IMR-90 (cell line): ENCODE data around the gene PARD6G. TPM values are rescaled to one million over a fixed set of nuclear protein-coding genes. Genes with fewer than 3 reads are reported as not detected.

ENCODE experiments used
- ATAC-seq: fragments of 200-7000 bp; cut with Tn5 transposase; 2 replicates; pipeline ENCODE4 v1.9.1; 2020; ENCODE audit warnings: low read depth, mild to moderate bottlenecking, moderate library complexity
- BruUV-seq: library from RNA; stranded (reverse); fragments of 400-500 nt; replicated peaks from 2 replicates; lab custom pipeline; 2021; lab: Mats Ljungman, UMichigan
- CTCF ChIA-PET: fragments of 300-600 bp; formaldehyde crosslinking; extraction: SDS; loops from one replicate; lab custom pipeline; 2021; ENCODE audit warnings: antibody characterized with exemption; lab: Yijun Ruan, JAX
- POLR2A ChIA-PET: fragments of 300-600 bp; sonication (Branson Sonifier 250); formaldehyde crosslinking; loops from one replicate; lab custom pipeline; 2022; ENCODE audit warnings: antibody characterized with exemption; ENCODE audit not compliant: unreplicated experiment; lab: Charles Lee
- DNase-seq: peaks from one replicate; pipeline ENCODE4 v3.0.0; 2013
- H2AFZ ChIP-seq: replicated peaks from 2 replicates; pipeline ENCODE3; 2013; ENCODE audit warnings: low read length, mild to moderate bottlenecking; ENCODE audit not compliant: poor library complexity
- H2AK5ac ChIP-seq: 2 replicates; pipeline ENCODE4 v1.6.1; 2013; ENCODE audit warnings: low read depth, low read length, inconsistent platforms
- H2AK9ac ChIP-seq: replicated peaks from 2 replicates; pipeline ENCODE3; 2013; ENCODE audit warnings: mild to moderate bottlenecking, low read depth, low read length, moderate library complexity; ENCODE audit not compliant: poor library complexity
- H2BK120ac ChIP-seq: 2 replicates; pipeline ENCODE4 v1.6.1; 2013; ENCODE audit warnings: low read depth, low read length, inconsistent platforms
- H2BK15ac ChIP-seq: 3 replicates; pipeline ENCODE4 v1.6.1; 2013; ENCODE audit warnings: low read depth, low read length, inconsistent platforms
- H2BK20ac ChIP-seq: 2 replicates; pipeline ENCODE4 v1.6.1; 2013; ENCODE audit warnings: low read depth, mild to moderate bottlenecking, inconsistent platforms, low read length, moderate library complexity
- H2BK5ac ChIP-seq: 2 replicates; pipeline ENCODE4 v1.6.1; 2013; ENCODE audit warnings: mild to moderate bottlenecking, low read depth, low read length, inconsistent platforms; ENCODE audit not compliant: poor library complexity, severe bottlenecking
- H3K14ac ChIP-seq: replicated peaks from 2 replicates; pipeline ENCODE4 v1.6.1; 2013; ENCODE audit warnings: low read depth, low read length, inconsistent platforms
- H3K18ac ChIP-seq: 2 replicates; pipeline ENCODE4 v1.6.1; 2013; ENCODE audit warnings: low read depth, low read length, control low read depth
- H3K23ac ChIP-seq: 2 replicates; pipeline ENCODE4 v1.6.1; 2013; ENCODE audit warnings: low read depth, low read length, inconsistent platforms
- H3K27ac ChIP-seq: 2 replicates; pipeline ENCODE4 v1.5.1; 2013; ENCODE audit warnings: mild to moderate bottlenecking, control low read depth, low read length; ENCODE audit not compliant: insufficient read depth
- H3K27me3 ChIP-seq: 2 replicates; pipeline ENCODE4 v1.6.1; 2013; ENCODE audit warnings: low read length; ENCODE audit not compliant: control insufficient read depth, insufficient read depth
- H3K36me3 ChIP-seq: 2 replicates; pipeline ENCODE4 v1.6.1; 2013; ENCODE audit warnings: low read length, mixed read lengths; ENCODE audit not compliant: control insufficient read depth, insufficient read depth
- H3K4ac ChIP-seq: 2 replicates; pipeline ENCODE4 v1.6.1; 2013; ENCODE audit warnings: low read depth, low read length, inconsistent platforms
- H3K4me1 ChIP-seq: 2 replicates; pipeline ENCODE4 v1.6.1; 2013; ENCODE audit warnings: low read length, mixed read lengths; ENCODE audit not compliant: control insufficient read depth, insufficient read depth
- H3K4me2 ChIP-seq: 2 replicates; pipeline ENCODE4 v1.6.1; 2013; ENCODE audit warnings: low read depth, mild to moderate bottlenecking, control low read depth, low read length, moderate library complexity
- H3K4me3 ChIP-seq: 2 replicates; pipeline ENCODE4 v1.5.1; 2013; ENCODE audit warnings: low read depth, mild to moderate bottlenecking, control low read depth, low read length, moderate library complexity; ENCODE audit not compliant: insufficient read depth
- H3K56ac ChIP-seq: 2 replicates; pipeline ENCODE4 v1.6.1; 2013; ENCODE audit warnings: low read length, inconsistent platforms; ENCODE audit not compliant: insufficient read depth; ENCODE audit errors: extremely low read depth
- H3K79me1 ChIP-seq, 2 experiments: 2 replicates each; pipeline ENCODE4 v1.6.1; 2013; ENCODE audit warnings: low read length in 2 of 2, inconsistent platforms in 1 of 2, low read depth in 1 of 2
- H3K9ac ChIP-seq: 2 replicates; pipeline ENCODE4 v1.6.1; 2013; ENCODE audit warnings: low read depth, low read length, control low read depth
- H3K9me1 ChIP-seq: 2 replicates; pipeline ENCODE4 v1.6.1; 2013; ENCODE audit warnings: low read length, inconsistent platforms; ENCODE audit not compliant: insufficient read depth
- H3K9me3 ChIP-seq: 2 replicates; pipeline ENCODE4 v1.6.1; 2013; ENCODE audit warnings: low read length; ENCODE audit not compliant: control insufficient read depth, insufficient read depth
- H4K20me1 ChIP-seq: 2 replicates; pipeline ENCODE4 v1.6.1; 2013; ENCODE audit warnings: low read length, inconsistent platforms; ENCODE audit not compliant: insufficient read depth
- H4K5ac ChIP-seq: 2 replicates; pipeline ENCODE4 v1.6.1; 2013; ENCODE audit warnings: mild to moderate bottlenecking, low read depth, low read length, control low read depth
- H4K8ac ChIP-seq, 2 experiments: 2 replicates each; pipeline ENCODE4 v1.6.1; 2013; ENCODE audit warnings: low read depth in 2 of 2, low read length in 2 of 2, control low read depth in 1 of 2, inconsistent platforms in 1 of 2
- H4K91ac ChIP-seq: 2 replicates; pipeline ENCODE4 v1.6.1; 2013; ENCODE audit warnings: low read depth, low read length, inconsistent platforms; ENCODE audit not compliant: insufficient read depth
- BHLHE40 ChIP-seq: fragments of 150-350 bp; IDR thresholded peaks from 2 replicates; pipeline ENCODE4 v1.6.1; 2016; ENCODE audit warnings: mild to moderate bottlenecking, low read depth, low read length
- CEBPB ChIP-seq: IDR thresholded peaks from 2 replicates; pipeline ENCODE4 v1.6.1; 2012; ENCODE audit warnings: low read depth, low read length, improper control_type of control experiment
- CHD1 ChIP-seq: IDR thresholded peaks from 2 replicates; pipeline ENCODE4 v1.6.1; 2012; ENCODE audit warnings: low read depth, low read length, improper control_type of control experiment
- FOS ChIP-seq: fragments of 150-350 bp; IDR thresholded peaks from 2 replicates; pipeline ENCODE4 v1.6.1; 2016; ENCODE audit warnings: low read depth, low read length
- MAFK ChIP-seq: IDR thresholded peaks from 2 replicates; pipeline ENCODE4 v1.6.1; 2012; ENCODE audit warnings: low read depth, low read length, improper control_type of control experiment
- MAZ ChIP-seq: IDR thresholded peaks from 2 replicates; pipeline ENCODE4 v1.6.1; 2012; ENCODE audit warnings: low read depth, mild to moderate bottlenecking, low read length, improper control_type of control experiment, moderate library complexity, borderline replicate concordance
- MXI1 ChIP-seq: IDR thresholded peaks from 2 replicates; pipeline ENCODE4 v1.6.1; 2012; ENCODE audit warnings: low read depth, mild to moderate bottlenecking, low read length, moderate library complexity, borderline replicate concordance
- NFE2L2 ChIP-seq: fragments of 150-350 bp; IDR thresholded peaks from 2 replicates; pipeline ENCODE4 v1.6.1; 2016; ENCODE audit warnings: low read depth, mild to moderate bottlenecking, low read length
- POLR2A ChIP-seq: IDR thresholded peaks from 2 replicates; pipeline ENCODE4 v1.6.1; 2012; ENCODE audit warnings: mild to moderate bottlenecking, low read depth, low read length
- RAD21 ChIP-seq: IDR thresholded peaks from 2 replicates; pipeline ENCODE4 v1.6.1; 2012; ENCODE audit warnings: low read length, improper control_type of control experiment
- RCOR1 ChIP-seq: IDR thresholded peaks from 2 replicates; pipeline ENCODE4 v1.6.1; 2012; ENCODE audit warnings: mild to moderate bottlenecking, low read length, improper control_type of control experiment; ENCODE audit not compliant: insufficient replicate concordance
- RFX5 ChIP-seq: IDR thresholded peaks from 2 replicates; pipeline ENCODE4 v1.8.0; 2012; ENCODE audit warnings: low read depth, mild to moderate bottlenecking, low read length, moderate library complexity
- SMC3 ChIP-seq: fragments of 150-350 bp; IDR thresholded peaks from 2 replicates; pipeline ENCODE4 v1.6.1; 2016; ENCODE audit warnings: low read depth, mild to moderate bottlenecking, antibody characterized with exemption, low read length, moderate library complexity
- WGBS, 2 experiments: methylation state at CpG; one replicate each; pipeline versions ENCODE4 v1.1.5 to v1.1.7; 2013; ENCODE audit warnings: missing lambda C conversion rate in 2 of 2; ENCODE audit not compliant: insufficient read length in 1 of 2; ENCODE audit errors: extremely low coverage in 2 of 2; 5-methylcytosine and 5-hydroxymethylcytosine counted together
- dilution Hi-C: fragments of 300-500 bp; cut with HindIII; formaldehyde crosslinking; loops from one replicate; pipeline ENCODE4 v1.14.3; 2018; ENCODE audit warnings: low sequenced_read_pairs; ENCODE audit not compliant: unreplicated experiment
- in situ Hi-C: fragments of 300-500 bp; cut with MboI; formaldehyde crosslinking; loops from 3 replicates; pipeline ENCODE4 v1.14.3; 2019; ENCODE audit warnings: low sequenced_read_pairs, inconsistent platforms, mixed read lengths
- intact Hi-C: fragments of 100-400 bp; cut with micrococcal nuclease; formaldehyde crosslinking; loops from 2 replicates; pipeline ENCODE4 v1.10.0; 2022
- polyA plus RNA-seq, 3 experiments: library from polyadenylated mRNA; depleted of rRNA; stranded (reverse); fragments of >200 nt; gene quantifications; 2 replicates each; pipeline ENCODE4 v1.2.3, GENCODE V29; 2012; ENCODE audit warnings: low replicate concordance in 1 of 3
- total RNA-seq: library from RNA; depleted of rRNA; stranded (reverse); fragments of >200 nt; gene quantifications from 2 replicates; pipeline ENCODE4 v1.2.3, GENCODE V29; 2012
- TF ChIP-seq, protein P1 (sequence below): conservative IDR thresholded peaks from 2 replicates; pipeline ENCODE4 v1.5.1; 2012; ENCODE audit warnings: mild to moderate bottlenecking, low read depth, low read length, improper control_type of control experiment
- TF ChIP-seq, protein P2 (sequence below): fragments of 150-350 bp; IDR thresholded peaks from 2 replicates; pipeline ENCODE4 v1.6.1; 2017; ENCODE audit warnings: mild to moderate bottlenecking, antibody characterized with exemption, low read length, low read depth
- TF ChIP-seq, protein P3 (sequence below): fragments of 150-350 bp; IDR thresholded peaks from 2 replicates; pipeline ENCODE4 v1.6.1; 2016; ENCODE audit warnings: low read depth, mild to moderate bottlenecking, low read length, moderate library complexity, borderline replicate concordance

The PARD6G gene
- total and polyA plus RNA-seq, 2 of the 4 experiments (the other 2 are of a cell fraction), result 2.5 to 4.6 TPM

DNA sequence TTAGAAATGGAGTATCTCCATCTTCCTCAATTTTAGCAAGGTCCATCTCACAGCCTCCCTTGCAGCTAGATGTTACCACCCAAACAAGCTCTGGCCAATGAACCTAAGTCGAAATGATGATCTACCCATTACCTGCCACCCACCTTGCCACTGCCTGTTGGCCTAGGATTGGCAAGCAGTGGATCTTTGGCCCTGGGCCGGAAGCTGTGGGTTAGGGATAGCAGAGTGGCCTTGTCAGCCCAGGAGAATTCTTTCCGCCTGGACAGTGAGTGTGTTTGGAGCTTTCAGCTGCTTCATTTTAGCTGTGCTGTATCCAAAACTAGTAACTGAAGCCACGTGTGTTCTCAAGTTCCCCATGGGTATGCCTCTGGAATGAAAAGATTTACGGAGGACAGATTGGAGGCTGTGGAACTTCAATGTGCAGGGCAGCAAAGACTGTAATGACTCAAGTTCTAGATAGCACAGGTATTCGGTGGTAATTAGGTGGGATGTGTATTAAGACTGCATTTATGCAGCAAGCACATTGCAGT, 7.7 kb upstream of the PARD6G start:
- ChIA-PET POLR2A (no interaction called here), CTCF (interaction anchor here (1.1 kb wide), 1 partner anchor 84 kb away, joined by 3 read pairs; no protein-coding TSS in a partner anchor)
- no peak for TF ChIP-seq CHD1
- TF ChIP-seq CEBPB, result no peak
- TF ChIP-seq MAZ, result no peak
- TF ChIP-seq BHLHE40, result no peak
- TF ChIP-seq, protein P1, sequence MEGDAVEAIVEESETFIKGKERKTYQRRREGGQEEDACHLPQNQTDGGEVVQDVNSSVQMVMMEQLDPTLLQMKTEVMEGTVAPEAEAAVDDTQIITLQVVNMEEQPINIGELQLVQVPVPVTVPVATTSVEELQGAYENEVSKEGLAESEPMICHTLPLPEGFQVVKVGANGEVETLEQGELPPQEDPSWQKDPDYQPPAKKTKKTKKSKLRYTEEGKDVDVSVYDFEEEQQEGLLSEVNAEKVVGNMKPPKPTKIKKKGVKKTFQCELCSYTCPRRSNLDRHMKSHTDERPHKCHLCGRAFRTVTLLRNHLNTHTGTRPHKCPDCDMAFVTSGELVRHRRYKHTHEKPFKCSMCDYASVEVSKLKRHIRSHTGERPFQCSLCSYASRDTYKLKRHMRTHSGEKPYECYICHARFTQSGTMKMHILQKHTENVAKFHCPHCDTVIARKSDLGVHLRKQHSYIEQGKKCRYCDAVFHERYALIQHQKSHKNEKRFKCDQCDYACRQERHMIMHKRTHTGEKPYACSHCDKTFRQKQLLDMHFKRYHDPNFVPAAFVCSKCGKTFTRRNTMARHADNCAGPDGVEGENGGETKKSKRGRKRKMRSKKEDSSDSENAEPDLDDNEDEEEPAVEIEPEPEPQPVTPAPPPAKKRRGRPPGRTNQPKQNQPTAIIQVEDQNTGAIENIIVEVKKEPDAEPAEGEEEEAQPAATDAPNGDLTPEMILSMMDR, result no peak
- TF ChIP-seq MXI1, result no peak
- no peak for TF ChIP-seq FOS
- TF ChIP-seq POLR2A, result no peak
- TF ChIP-seq MAFK, result no peak
- TF ChIP-seq RFX5, result no peak
- no peak for TF ChIP-seq SMC3
- no peak for TF ChIP-seq RAD21
- TF ChIP-seq, protein P2, sequence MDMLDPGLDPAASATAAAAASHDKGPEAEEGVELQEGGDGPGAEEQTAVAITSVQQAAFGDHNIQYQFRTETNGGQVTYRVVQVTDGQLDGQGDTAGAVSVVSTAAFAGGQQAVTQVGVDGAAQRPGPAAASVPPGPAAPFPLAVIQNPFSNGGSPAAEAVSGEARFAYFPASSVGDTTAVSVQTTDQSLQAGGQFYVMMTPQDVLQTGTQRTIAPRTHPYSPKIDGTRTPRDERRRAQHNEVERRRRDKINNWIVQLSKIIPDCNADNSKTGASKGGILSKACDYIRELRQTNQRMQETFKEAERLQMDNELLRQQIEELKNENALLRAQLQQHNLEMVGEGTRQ, result no peak
- TF ChIP-seq, protein P3, sequence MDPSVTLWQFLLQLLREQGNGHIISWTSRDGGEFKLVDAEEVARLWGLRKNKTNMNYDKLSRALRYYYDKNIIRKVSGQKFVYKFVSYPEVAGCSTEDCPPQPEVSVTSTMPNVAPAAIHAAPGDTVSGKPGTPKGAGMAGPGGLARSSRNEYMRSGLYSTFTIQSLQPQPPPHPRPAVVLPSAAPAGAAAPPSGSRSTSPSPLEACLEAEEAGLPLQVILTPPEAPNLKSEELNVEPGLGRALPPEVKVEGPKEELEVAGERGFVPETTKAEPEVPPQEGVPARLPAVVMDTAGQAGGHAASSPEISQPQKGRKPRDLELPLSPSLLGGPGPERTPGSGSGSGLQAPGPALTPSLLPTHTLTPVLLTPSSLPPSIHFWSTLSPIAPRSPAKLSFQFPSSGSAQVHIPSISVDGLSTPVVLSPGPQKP, result no peak
- no peak for TF ChIP-seq RCOR1
- TF ChIP-seq NFE2L2, result no peak
- Histone ChIP-seq H2BK15ac (no peak overlapping the region), H3K4me3 (no peak overlapping the region), H4K5ac (no peak overlapping the region), H3K9me3 (peaks cover 2% of the 10 kb centered on the region; the same call in 1 of the 2 replicates), H3K27me3 (no peaks in the 10 kb centered on the region; the same call in 1 of the 2 replicates), H2BK20ac (no peak overlapping the region), H3K23ac (no peak overlapping the region), H4K8ac (no peak overlapping the region), H3K18ac (no peak overlapping the region), H2AK5ac (no peak overlapping the region), H4K20me1 (no peaks in the 10 kb centered on the region), H3K9me1 (no peaks in the 10 kb centered on the region), H3K4me1 (peaks cover 1% of the 10 kb centered on the region; the same call in 1 of the 2 replicates), H3K9ac (no peak overlapping the region), H2AFZ (no peak overlapping the region), H2BK120ac (no peak overlapping the region), H3K14ac (no peak overlapping the region), H3K79me1 (no peaks in the 10 kb centered on the region), H3K36me3 (no peaks in the 10 kb centered on the region), H2AK9ac (no peak overlapping the region), H3K27ac (no peak overlapping the region), H2BK5ac (no peak overlapping the region), H3K56ac (no peak overlapping the region), H3K4ac (no peak overlapping the region), H4K91ac (no peak overlapping the region), H3K4me2 (no peak overlapping the region)
- dilution Hi-C loops, result no loop called here
- in situ Hi-C loops, result no loop called here
- 63% methylated on average over 5 of the region's 6 CpGs; no CpG with 5 or more reads in 1 of the 2 experiments for WGBS, 2 experiments
- no TSS peak for BruUV-seq
- no peak for ATAC-seq
- intact Hi-C loops, result no loop called here
- no peak for DNase-seq
